ENCODE measurements around the gene MFF. TPM values are rescaled to one million over a fixed set of nuclear protein-coding genes. Genes with fewer than 3 reads are reported as not detected.

The MFF gene
- total and polyA plus RNA-seq, 2 of the 8 experiments (the other 6 are each of a cell fraction or from before 2014, with no cell fraction given) = 36.2 to 86.8 TPM

DNA sequence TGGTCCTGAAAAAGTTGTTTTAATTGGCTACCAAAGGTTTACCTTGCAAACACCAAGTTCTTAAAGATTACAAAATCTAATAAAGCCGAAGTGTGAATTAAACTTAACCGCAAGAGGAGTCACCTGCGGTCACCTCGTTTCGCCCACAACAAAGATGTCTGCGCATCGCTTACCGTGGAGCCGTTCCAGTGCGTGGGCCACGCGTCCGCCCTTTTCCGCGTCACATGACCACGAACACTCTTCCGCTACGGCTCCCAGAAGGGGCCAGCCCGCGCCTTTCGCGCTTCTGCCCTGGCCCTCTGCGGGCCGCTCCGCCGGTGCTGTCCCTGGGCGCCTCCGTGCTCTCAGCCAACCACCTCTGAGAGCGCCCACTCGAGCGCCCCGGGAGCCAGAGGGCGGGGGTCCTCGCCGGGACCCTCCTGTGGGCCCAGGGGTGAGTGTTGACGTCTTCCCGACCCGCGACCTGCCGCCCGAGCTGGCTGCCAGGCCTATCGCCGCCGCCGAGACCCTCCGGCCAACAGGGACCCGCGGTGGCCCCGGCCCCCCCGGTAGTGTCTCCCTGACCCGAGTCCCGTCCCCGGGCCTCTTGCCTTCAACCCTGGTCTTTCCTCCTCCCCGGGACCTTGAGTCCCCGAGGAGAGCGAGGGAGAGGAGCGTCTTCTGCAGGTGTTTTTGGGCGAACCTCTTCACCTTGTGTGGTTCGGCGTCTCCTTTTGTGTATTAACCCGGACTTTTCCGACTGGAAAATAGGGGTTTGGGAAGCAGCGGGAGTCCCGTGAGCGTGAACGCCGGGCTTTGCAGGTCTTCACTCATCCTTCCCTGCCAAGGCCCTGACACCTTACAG is at the start of gene MFF (continued):
- TF ChIP-seq BACH1 (IDR thresholded peaks at IDR 0.05; ENCODE audit: low read length) (peak; percentile 75), CREB1 (IDR thresholded peaks at IDR 0.05) (peak; percentile 85), HDAC2 (IDR thresholded peaks at IDR 0.05; ENCODE audit: borderline replicate concordance in 1 of 2, low read depth in 2 of 2, low read length in 2 of 2) (peak in 1 of 2 experiments; percentile 13; a peak in 1 of 4 replicates), PHF8 (conservative IDR thresholded peaks at IDR 0.05; ENCODE audit: low read depth, low read length) (peak; percentile 64), YY1 (IDR thresholded peaks at IDR 0.05; ENCODE audit: low read depth, low read length) (peak; percentile 98), TAF1 (IDR thresholded peaks at IDR 0.05; ENCODE audit: low read depth, low read length) (peak; percentile 79), CBX5 (IDR thresholded peaks at IDR 0.05; ENCODE audit: low read depth, low read length) (no peak), ASH2L (IDR thresholded peaks at IDR 0.05; ENCODE audit: low read length) (peak; percentile 75), TAF7 (optimal IDR thresholded peaks at IDR 0.05; ENCODE audit: borderline replicate concordance, low read depth, low read length) (peak; percentile 69), EP300 (IDR thresholded peaks at IDR 0.05; ENCODE audit: borderline replicate concordance in 1 of 2, low read depth in 2 of 2, low read length in 2 of 2) (peak in 1 of 2 experiments; percentile 37; a peak in 1 of 3 replicates), RAD21 (IDR thresholded peaks at IDR 0.05 in 1 of 2, conservative IDR thresholded peaks at IDR 0.05 in 1 of 2; ENCODE audit: low read depth in 2 of 2, low read length in 2 of 2) (peak; percentile 43 to 47), SUZ12 (IDR thresholded peaks at IDR 0.05; ENCODE audit: low read length) (no peak), JUN (IDR thresholded peaks at IDR 0.05; ENCODE audit: low read depth, low read length) (no peak), KDM4A (IDR thresholded peaks at IDR 0.05; ENCODE audit: low read depth, low read length, severe bottlenecking) (peak; percentile 85), E2F6 (IDR thresholded peaks at IDR 0.05) (peak; percentile 94), RBBP5 (IDR thresholded peaks at IDR 0.05; ENCODE audit: borderline replicate concordance, low read depth, low read length) (0 out of 2 replicates have a peak, but pooled peaks have one; percentile 64), ATF3 (IDR thresholded peaks at IDR 0.05; ENCODE audit: insufficient read depth, low read depth, low read length) (peak; percentile 76), POLR2AphosphoS5 (IDR thresholded peaks at IDR 0.05; ENCODE audit: low read depth, low read length) (peak; percentile 79), SIRT6 (IDR thresholded peaks at IDR 0.05; ENCODE audit: low read length) (no peak)
- TF ChIP-seq, protein P1, sequence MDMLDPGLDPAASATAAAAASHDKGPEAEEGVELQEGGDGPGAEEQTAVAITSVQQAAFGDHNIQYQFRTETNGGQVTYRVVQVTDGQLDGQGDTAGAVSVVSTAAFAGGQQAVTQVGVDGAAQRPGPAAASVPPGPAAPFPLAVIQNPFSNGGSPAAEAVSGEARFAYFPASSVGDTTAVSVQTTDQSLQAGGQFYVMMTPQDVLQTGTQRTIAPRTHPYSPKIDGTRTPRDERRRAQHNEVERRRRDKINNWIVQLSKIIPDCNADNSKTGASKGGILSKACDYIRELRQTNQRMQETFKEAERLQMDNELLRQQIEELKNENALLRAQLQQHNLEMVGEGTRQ (IDR thresholded peaks at IDR 0.05; ENCODE audit: low read length) = peak; percentile 95

Measured in H1 (cell line).